Erythroblast (primary cell): ENCODE measurements around the gene SBNO2.

Experiments used
- GATA1 ChIP-seq: IDR thresholded peaks from 2 replicates; pipeline ENCODE4 v1.6.1; 2011; ENCODE audit warnings: low read depth, mild to moderate bottlenecking, control low read depth, low read length, moderate library complexity
- POLR2A ChIP-seq: IDR thresholded peaks from 2 replicates; pipeline ENCODE4 v1.6.1; 2011; ENCODE audit warnings: mild to moderate bottlenecking, low read length

- TF ChIP-seq POLR2A (no peak), GATA1 (no peak)
Measured at GRCh38 chr19:1123381-1123780, 50.7 kb downstream of the SBNO2 start.
